Caco-2 (cell line): ENCODE measurements around the gene MTPN. TPM values are rescaled to one million over a fixed set of nuclear protein-coding genes. Genes with fewer than 3 reads are reported as not detected.

Experiments used
- BruUV-seq: library from RNA; stranded (reverse); fragments of 400-500 nt; replicated peaks from 2 replicates; lab custom pipeline; 2021; lab: Mats Ljungman, UMichigan
- CTCF ChIA-PET: fragments of 300-600 bp; sonication (Branson Sonifier 250); formaldehyde crosslinking; loops from one replicate; lab custom pipeline; 2022; ENCODE audit warnings: antibody characterized with exemption; lab: Charles Lee
- POLR2A ChIA-PET: fragments of 300-600 bp; sonication (Branson Sonifier 250); formaldehyde crosslinking; loops from one replicate; lab custom pipeline; 2022; ENCODE audit warnings: antibody characterized with exemption; lab: Charles Lee
- DNase-seq, 2 experiments: peaks; one replicate each; pipeline versions ENCODE4 v3.0.0 to v3.0.0-alpha.2; 2020 to 2022
- H3K27me3 ChIP-seq: replicated peaks from 2 replicates; pipeline ENCODE4 v1.6.0; 2011; ENCODE audit warnings: low read length; ENCODE audit not compliant: control insufficient read depth, insufficient read depth
- H3K36me3 ChIP-seq: 2 replicates; pipeline ENCODE4 v1.5.1; 2011; ENCODE audit warnings: low read length; ENCODE audit not compliant: control insufficient read depth, insufficient read depth
- H3K4me1 ChIP-seq: fragments of 250-450 bp; sonication (Bioruptor Pico); 2 replicates; pipeline ENCODE4 v1.5.1; 2020; ENCODE audit warnings: mild to moderate bottlenecking
- H3K4me3 ChIP-seq: 2 replicates; pipeline ENCODE4 v1.5.1; 2011; ENCODE audit warnings: low read depth, mild to moderate bottlenecking, control low read depth, low read length
- H3K9me3 ChIP-seq: fragments of 250-450 bp; sonication (Bioruptor Pico); 2 replicates; pipeline ENCODE4 v1.5.1; 2020; ENCODE audit warnings: mild to moderate bottlenecking, moderate library complexity
- H3K27ac Mint-ChIP-seq: one replicate; pipeline ENCODE4 v1.8.0; 2022; ENCODE audit warnings: mixed read lengths; ENCODE audit not compliant: unreplicated experiment
- H3K27me3 Mint-ChIP-seq: one replicate; pipeline ENCODE4 v1.8.0; 2022; ENCODE audit warnings: mixed read lengths; ENCODE audit not compliant: insufficient read depth, unreplicated experiment
- H3K36me3 Mint-ChIP-seq: one replicate; pipeline ENCODE4 v1.8.0; 2022; ENCODE audit warnings: mild to moderate bottlenecking, mixed read lengths; ENCODE audit not compliant: insufficient read depth, unreplicated experiment
- H3K4me1 Mint-ChIP-seq: one replicate; pipeline ENCODE4 v1.8.0; 2022; ENCODE audit warnings: low read depth, mixed read lengths; ENCODE audit not compliant: unreplicated experiment
- H3K4me3 Mint-ChIP-seq: one replicate; pipeline ENCODE4 v1.8.0; 2022; ENCODE audit warnings: mild to moderate bottlenecking, moderate library complexity, mixed read lengths; ENCODE audit not compliant: unreplicated experiment
- H3K9me3 Mint-ChIP-seq: one replicate; pipeline ENCODE4 v1.8.0; 2022; ENCODE audit warnings: mixed read lengths; ENCODE audit not compliant: unreplicated experiment
- CTCF ChIP-seq, 2 experiments: fragments of 200-600 bp in 1 of 2; IDR thresholded peaks; 1 replicate in 1 of 2; 2 replicates in 1 of 2; pipeline versions ENCODE4 v1.5.1 to v1.8.0; 2011 to 2022; ENCODE audit warnings: antibody characterized with exemption in 1 of 2, control low read depth in 1 of 2, inconsistent platforms in 1 of 2, low read depth in 1 of 2, low read length in 1 of 2, mild to moderate bottlenecking in 1 of 2, moderate library complexity in 1 of 2; ENCODE audit not compliant: insufficient read depth in 1 of 2, severe bottlenecking in 1 of 2, unreplicated experiment in 1 of 2
- intact Hi-C: fragments of 100-400 bp; cut with micrococcal nuclease; formaldehyde crosslinking; loops from one replicate; pipeline ENCODE4 v1.10.0; 2022; ENCODE audit not compliant: unreplicated experiment
- total RNA-seq: library from RNA; stranded (reverse); gene quantifications from 2 replicates; pipeline ENCODE4 v1.2.3, GENCODE V29; 2022

Gene MTPN
- total RNA-seq, 1 experiment from 2014 or later: 138 TPM

DNA sequence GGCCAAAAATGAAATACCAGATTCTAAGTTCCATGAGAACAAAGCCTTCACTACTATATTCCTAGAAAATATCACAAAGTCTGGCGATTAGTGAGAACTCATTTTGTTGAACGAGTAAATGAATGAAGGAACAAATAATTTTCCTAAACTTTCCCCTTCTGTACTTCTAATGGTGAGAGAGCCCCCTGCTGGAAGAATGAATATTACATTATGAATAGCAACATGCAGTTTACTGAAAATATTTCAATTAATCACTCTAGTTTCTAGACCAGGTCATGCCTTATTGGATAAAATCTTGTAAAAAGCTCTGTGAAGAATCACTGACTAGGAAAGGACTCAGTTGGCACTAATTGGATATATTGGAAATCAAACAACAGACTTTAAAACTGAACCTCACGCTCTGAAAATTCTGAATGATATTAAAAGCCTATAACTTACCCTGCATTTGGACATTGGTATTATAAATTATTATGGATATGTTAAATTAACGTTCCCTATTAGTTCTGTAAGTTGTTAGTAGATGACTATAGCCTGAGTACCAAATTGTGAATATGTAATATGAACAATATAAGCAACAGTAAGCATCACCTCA lies 32.4 kb upstream of the MTPN start:
- Histone ChIP-seq H3K27me3 (no peaks in the 10 kb centered on the region; the same call in 1 of the 2 replicates), H3K36me3 (no peaks in the 10 kb centered on the region), H3K4me3 (no peak overlapping the region), H3K4me1 (no peaks in the 10 kb centered on the region), H3K9me3 (no peaks in the 10 kb centered on the region)
- peak; percentile 46 to 85 for TF ChIP-seq CTCF (IDR thresholded peaks at IDR 0.05; ENCODE audit: insufficient read depth in 1 of 2, low read depth in 1 of 2, low read length in 1 of 2, severe bottlenecking in 1 of 2, unreplicated experiment in 1 of 2)
- intact Hi-C loops: loop anchor here (1.0 to 5.0 kb wide), 3 partner anchors 132 to 337 kb away; no protein-coding TSS in a partner anchor
- POLR2A ChIA-PET: no interaction called here
- DNase-seq: peak in 1 of 2 experiments; percentile 60
- Mint-ChIP-seq H3K27me3 (peaks cover 5% of the 10 kb centered on the region), H3K36me3 (no peaks in the 10 kb centered on the region), H3K27ac (no peak overlapping the region), H3K4me3 (no peak overlapping the region), H3K4me1 (no peaks in the 10 kb centered on the region), H3K9me3 (no peaks in the 10 kb centered on the region)
- CTCF ChIA-PET: interaction anchor here (0.7 kb wide), 1 partner anchor 10 kb away, joined by 5 read pairs; no protein-coding TSS in a partner anchor
- BruUV-seq: no TSS peak

GRCh38 chr7:136006208-136006607 lies 29.0 kb upstream of the MTPN start:
- POLR2A ChIA-PET: no interaction called here
- intact Hi-C loops: loop anchor here (5.0 kb wide), 1 partner anchor 129 kb away; no protein-coding TSS in a partner anchor

GRCh38 chr7:136004083-136004482 lies 26.9 kb upstream of the MTPN start:
- no peak for TF ChIP-seq CTCF (IDR thresholded peaks at IDR 0.05; ENCODE audit: insufficient read depth in 1 of 2, low read depth in 1 of 2, low read length in 1 of 2, severe bottlenecking in 1 of 2, unreplicated experiment in 1 of 2)
- intact Hi-C loops: loop anchor here (5.0 kb wide), 1 partner anchor 342 kb away; the partner anchor contains the start of gene STMP1
- no peaks in the 10 kb centered on the region for H3K27me3 Mint-ChIP-seq
- Histone ChIP-seq H3K27me3 (no peaks in the 10 kb centered on the region), H3K9me3 (no peaks in the 10 kb centered on the region), H3K4me1 (peaks cover 13% of the 10 kb centered on the region), H3K4me3 (no peak overlapping the region), H3K36me3 (no peaks in the 10 kb centered on the region)
- H3K4me1 Mint-ChIP-seq: peaks cover 10% of the 10 kb centered on the region
- no peak for DNase-seq
- H3K4me3 Mint-ChIP-seq: no peak overlapping the region
- ChIA-PET CTCF (no interaction called here), POLR2A (no interaction called here)
- no peak overlapping the region for H3K27ac Mint-ChIP-seq
- H3K36me3 Mint-ChIP-seq: no peaks in the 10 kb centered on the region
- no TSS peak for BruUV-seq
- no peaks in the 10 kb centered on the region for H3K9me3 Mint-ChIP-seq

More at GRCh38 chr7:136006208-136006607, 29.0 kb upstream of the MTPN start:
- TF ChIP-seq CTCF (IDR thresholded peaks at IDR 0.05; ENCODE audit: insufficient read depth in 1 of 2, low read depth in 1 of 2, low read length in 1 of 2, severe bottlenecking in 1 of 2, unreplicated experiment in 1 of 2): no peak
- H3K36me3 ChIP-seq: no peaks in the 10 kb centered on the region
- H3K9me3 ChIP-seq: no peaks in the 10 kb centered on the region
- CTCF ChIA-PET: no interaction called here
- no peaks in the 10 kb centered on the region for H3K27me3 ChIP-seq
- H3K4me1 ChIP-seq: no peaks in the 10 kb centered on the region; the same call in 1 of the 2 replicates
- Mint-ChIP-seq H3K4me1 (no peaks in the 10 kb centered on the region), H3K27me3 (no peaks in the 10 kb centered on the region), H3K27ac (no peak overlapping the region), H3K9me3 (no peaks in the 10 kb centered on the region), H3K36me3 (no peaks in the 10 kb centered on the region), H3K4me3 (no peak overlapping the region)
- H3K4me3 ChIP-seq: no peak overlapping the region
- DNase-seq: no peak
- no TSS peak for BruUV-seq
